HepG2 (cell line): ENCODE measurements around the gene FKBP14. TPM values are rescaled to one million over a fixed set of nuclear protein-coding genes. Genes with fewer than 3 reads are reported as not detected.
A peak's percentile ranks its signal among the peaks of the same experiment; 100 is the strongest.

Experiments used
- EEA1 ChIP-seq: sonication (generic); formaldehyde crosslinking; IDR thresholded peaks from 2 replicates; pipeline ENCODE4 v1.5.1; 2020; ENCODE audit warnings: mild to moderate bottlenecking, missing genetic modification reagents, borderline replicate concordance
- ZBTB40 ChIP-seq, 2 experiments: fragments of 450-650 bp in 1 of 2; sonication (generic) in 1 of 2; formaldehyde crosslinking in 1 of 2; IDR thresholded peaks; 2 replicates each; pipeline versions ENCODE4 v1.6.1 to v1.8.0; 2016 to 2022; ENCODE audit warnings: antibody characterized with exemption in 1 of 2, mild to moderate bottlenecking in 1 of 2, missing genetic modification reagents in 1 of 2
- ZBTB44 ChIP-seq: sonication (generic); formaldehyde crosslinking; IDR thresholded peaks from 2 replicates; pipeline ENCODE4 v1.4.0; 2020; ENCODE audit warnings: missing genetic modification reagents
- ZNF646 ChIP-seq: sonication (generic); formaldehyde crosslinking; IDR thresholded peaks from 2 replicates; pipeline ENCODE4 v1.9.0; 2021; ENCODE audit warnings: mild to moderate bottlenecking, missing genetic modification reagents
- polyA plus RNA-seq, 8 experiments: library from polyadenylated mRNA; depleted of rRNA in 3 of 8; stranded (reverse) in 7 of 8; unstranded in 1 of 8; fragments of >200 nt; fragmentation: Illumina TruSeq in 4 of 8; extraction: Trizol in 4 of 8; gene quantifications; 2 replicates each; pipeline versions ENCODE4 v1.2.1 to v1.2.3, GENCODE V29; 2011 to 2016; ENCODE audit warnings: low read depth in 4 of 8, missing spikeins in 1 of 8, mixed read lengths in 1 of 8; ENCODE audit not compliant: insufficient read depth in 1 of 8
- total RNA-seq, 5 experiments: library from RNA; depleted of rRNA; stranded (reverse); fragments of >200 nt; fragmentation: Illumina TruSeq; extraction: Trizol; gene quantifications; 2 replicates each; pipeline ENCODE4 v1.2.3, GENCODE V29; 2016; ENCODE audit warnings: low read depth in 1 of 5

Gene FKBP14
- total and polyA plus RNA-seq, 2 of the 13 experiments (the other 11 are each of a cell fraction or from before 2014, with no cell fraction given) = 20.0 to 32.3 TPM

GRCh38 chr7:30028216-30028748 is 1.8 kb upstream of the FKBP14 start, which contains the start of gene PLEKHA8 (continued):
- TF ChIP-seq ZBTB40 (IDR thresholded peaks at IDR 0.05) = no peak
- peak; percentile 26; the same call in 1 of the 2 replicates for TF ChIP-seq ZBTB40 (CRISPR knock-in tag; IDR thresholded peaks at IDR 0.05)
- no peak for TF ChIP-seq ZBTB44 (CRISPR knock-in tag)
- peak; percentile 35; the same call in 1 of the 2 replicates for TF ChIP-seq EEA1 (CRISPR knock-in tag)
- TF ChIP-seq ZNF646 (CRISPR knock-in tag) = no peak
